HG02610 (cell line): ENCODE data around the gene XRN1.
"Not testable (repeated sequence)": the region's sequence is repeated elsewhere in the genome, so short reads cannot be mapped to it uniquely, and the experiment has no call there.

Source experiments
- ATAC-seq: cut with Tn5 transposase; IDR thresholded peaks from one replicate; pipeline ENCODE4 v1.9.1; 2021; ENCODE audit warnings: mild to moderate bottlenecking, moderate library complexity; ENCODE audit not compliant: unreplicated experiment

XRN1 gene

DNA sequence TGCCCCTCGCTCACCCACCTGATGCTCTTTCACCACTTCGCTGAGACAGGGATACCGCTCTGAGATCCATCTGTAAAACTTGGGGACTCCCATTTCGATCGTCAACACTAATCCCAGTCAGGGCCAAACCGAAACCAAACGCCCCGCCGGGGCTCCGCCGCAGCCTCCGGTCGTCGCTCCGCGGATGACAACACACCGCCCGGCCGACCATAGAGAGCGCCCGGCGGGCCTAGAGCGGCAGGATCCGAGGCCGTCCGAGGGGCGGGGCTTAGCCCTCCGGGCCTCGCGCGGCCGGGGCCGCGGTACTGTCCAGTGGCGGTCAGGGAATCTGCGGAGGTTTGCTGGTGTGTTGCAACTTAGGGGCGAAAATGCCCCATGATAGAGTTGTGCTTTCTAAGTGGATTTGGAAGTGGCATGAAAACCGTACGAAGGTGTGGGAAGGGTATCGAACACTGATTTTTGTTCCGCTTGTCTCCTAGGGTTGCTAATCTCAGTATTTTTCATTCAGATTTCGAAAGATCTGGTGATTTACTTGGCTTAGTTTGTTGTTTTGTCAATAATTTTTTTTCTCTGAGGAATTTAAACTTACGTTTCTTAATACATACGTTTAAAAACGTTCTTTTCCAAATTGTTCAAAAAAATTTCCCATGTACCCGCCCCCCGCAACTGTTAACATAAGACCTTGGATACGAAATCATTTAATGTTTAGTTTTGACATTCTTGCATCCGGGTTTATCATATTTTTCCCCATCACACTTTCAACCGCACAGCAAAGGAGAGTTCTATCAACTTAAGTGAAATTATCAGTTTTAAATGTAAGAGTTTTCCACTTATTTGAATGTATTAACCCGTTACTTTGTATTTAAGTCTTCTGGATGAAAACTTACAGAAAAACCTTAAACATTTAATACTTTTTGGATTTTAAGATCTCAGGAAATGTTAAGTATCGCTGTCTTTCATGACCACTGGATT is at the start of gene XRN1:
Gene XRN1, minus strand, starts transcription at position 186 of the 972 bp plus-strand sequence. Its CDS starts 93 bp downstream, at position 93.
- peak; percentile 90 for ATAC-seq

DNA sequence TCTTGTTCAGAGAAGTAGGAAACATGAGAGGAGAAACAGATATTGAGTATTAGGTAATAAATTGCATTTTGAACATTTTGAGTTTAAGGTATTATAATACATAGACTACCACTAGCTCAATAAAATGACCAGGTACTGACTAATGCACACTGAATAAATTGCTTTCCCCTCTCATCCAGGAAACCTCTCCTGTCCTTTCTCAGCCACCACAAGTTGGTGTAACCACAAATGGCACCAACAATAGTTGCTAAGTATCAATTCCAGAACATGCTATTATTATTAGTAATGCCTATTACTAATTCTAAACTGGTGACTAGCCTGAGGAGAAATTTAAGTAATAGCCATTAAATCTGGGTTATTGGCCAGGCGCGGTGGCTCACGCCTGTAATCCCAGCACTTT is 47.3 kb upstream of the XRN1 start:
- ATAC-seq: no peak

- ATAC-seq: no peak
Observed at GRCh38 chr3:142492184-142492583, 44.3 kb upstream of the XRN1 start.

DNA sequence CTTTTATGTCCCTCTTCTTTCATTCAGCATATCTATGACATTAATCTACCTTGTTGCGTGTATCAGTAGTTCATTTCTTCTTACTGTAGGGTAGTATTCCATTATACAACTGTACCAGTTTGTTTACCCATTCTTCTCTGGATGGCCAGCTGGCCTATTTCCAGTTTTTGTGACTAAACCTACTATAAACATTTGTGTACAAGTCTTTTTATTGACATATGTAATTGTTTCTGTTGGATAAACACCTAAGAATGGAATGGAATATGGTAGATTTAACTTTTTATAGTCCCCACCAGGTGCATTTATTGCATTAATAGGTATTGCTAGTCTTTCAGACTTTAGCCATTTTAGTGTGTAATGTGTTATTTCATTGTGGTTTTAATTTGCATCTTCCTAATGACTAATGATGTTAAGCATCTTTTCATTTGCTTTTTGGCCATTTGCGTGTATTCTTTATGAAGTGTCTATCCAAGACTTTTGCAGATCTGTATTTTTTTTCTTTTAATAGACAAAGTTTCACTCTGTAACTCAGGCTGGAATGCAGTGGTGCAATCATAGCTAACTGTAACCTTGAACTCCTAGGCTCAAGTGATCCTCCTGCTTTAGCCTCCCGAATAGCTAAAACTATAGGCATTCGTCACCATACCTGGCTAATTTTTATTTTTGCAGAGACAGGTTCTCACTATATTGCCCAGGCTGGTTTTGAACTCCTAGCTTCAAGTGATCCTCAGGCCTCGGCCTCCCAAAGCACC is 41.9 kb upstream of the XRN1 start:
- ATAC-seq: no peak

DNA sequence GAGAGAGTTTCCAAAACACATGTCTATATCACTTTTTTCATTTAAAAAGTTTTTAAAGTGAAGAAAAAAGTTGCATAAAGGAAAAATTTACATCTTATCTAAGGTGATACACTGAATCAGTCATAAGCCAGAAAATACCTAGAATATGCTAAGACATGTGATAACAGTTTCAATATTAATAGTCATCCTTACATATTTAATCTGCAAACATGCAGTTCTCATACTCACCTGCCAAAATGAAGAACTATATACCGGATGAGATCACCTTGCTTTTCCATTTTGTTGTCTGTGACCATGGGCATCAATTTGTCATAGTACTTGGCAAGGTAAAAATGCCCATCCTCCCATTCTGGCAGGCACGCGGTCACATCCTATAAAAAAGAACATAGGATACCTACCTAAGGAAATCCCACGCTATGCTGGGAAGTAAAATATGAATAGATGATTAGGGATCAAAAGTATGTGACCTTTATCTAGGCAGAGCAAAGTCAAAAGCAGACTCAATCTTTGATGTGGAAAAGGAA is 37.1 kb upstream of the XRN1 start:
- no peak for ATAC-seq

GRCh38 chr3:142481196-142481595 is 33.4 kb upstream of the XRN1 start:
- ATAC-seq: no peak

DNA sequence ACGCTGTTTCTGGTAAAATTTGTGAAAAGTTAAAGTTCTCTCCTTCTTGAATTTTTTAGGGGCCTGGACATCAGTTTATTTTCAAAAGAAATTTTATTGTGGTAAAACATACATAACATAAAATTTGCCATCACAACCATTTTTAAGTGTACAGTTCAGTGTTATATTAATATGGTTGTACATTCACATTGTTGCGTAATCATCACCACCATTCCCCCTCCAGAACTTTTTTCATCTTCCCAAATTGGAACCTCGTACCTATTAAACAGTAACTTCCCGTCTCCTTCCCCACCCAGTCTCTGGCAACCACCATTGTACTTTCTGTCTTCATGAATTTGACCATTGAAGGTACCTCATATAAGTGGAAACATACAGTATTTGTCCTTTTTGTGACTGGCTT is 23.0 kb upstream of the XRN1 start:
- no peak for ATAC-seq

DNA sequence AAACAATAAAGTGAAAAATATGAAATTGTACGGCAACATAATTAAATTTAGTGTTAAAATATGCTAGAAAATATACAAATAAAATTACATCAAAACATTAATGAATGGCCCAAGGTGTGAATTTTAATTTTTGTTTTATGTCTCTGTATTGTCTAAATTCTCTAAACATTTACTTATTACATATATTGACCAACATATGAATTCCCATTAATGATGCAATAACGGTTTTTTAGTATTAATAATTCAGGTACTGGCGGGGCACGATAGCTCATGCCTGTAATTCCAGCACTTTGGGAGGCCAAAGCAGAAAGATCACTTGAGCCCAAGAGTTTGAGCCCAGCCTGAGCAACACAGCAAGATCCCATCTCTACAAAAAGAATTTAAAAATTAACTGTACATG is 20.6 kb upstream of the XRN1 start:
- no peak for ATAC-seq

GRCh38 chr3:142467768-142468167 is 19.9 kb upstream of the XRN1 start:
- no peak for ATAC-seq

GRCh38 chr3:142460689-142461088 is 12.9 kb upstream of the XRN1 start:
- ATAC-seq: no peak

- ATAC-seq: no peak
Observed at GRCh38 chr3:142459929-142460328, 12.1 kb upstream of the XRN1 start.

- ATAC-seq: no peak
Observed at GRCh38 chr3:142459096-142459495, 11.3 kb upstream of the XRN1 start.

- no peak for ATAC-seq
Observed at GRCh38 chr3:142450881-142451280, 3.0 kb upstream of the XRN1 start.

DNA sequence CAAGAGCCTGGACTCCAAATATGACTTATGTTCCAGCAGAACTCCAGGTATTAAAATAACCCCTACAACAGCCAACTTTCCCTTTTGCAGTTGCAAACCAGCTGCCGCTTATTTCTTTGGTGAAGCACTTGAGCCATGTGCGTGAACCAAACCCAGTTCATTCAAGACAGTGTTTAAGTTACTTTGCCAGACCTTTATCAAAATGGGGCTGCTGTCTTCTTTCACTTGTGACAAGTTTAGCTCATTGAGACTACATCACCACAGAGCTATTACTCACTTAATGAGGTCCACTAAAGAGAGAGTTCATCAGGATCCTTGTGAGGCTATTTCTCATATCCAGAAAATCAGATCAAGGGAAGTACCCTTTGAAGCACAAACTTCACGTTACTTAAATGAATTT is 2.4 kb upstream of the XRN1 start:
- no peak for ATAC-seq

- ATAC-seq: peak; percentile 20
Observed at GRCh38 chr3:142447301-142447851, 461 bp downstream of the XRN1 start.

GRCh38 chr3:142445816-142446254 is 2.0 kb downstream of the XRN1 start:
- peak; percentile 59 for ATAC-seq

DNA sequence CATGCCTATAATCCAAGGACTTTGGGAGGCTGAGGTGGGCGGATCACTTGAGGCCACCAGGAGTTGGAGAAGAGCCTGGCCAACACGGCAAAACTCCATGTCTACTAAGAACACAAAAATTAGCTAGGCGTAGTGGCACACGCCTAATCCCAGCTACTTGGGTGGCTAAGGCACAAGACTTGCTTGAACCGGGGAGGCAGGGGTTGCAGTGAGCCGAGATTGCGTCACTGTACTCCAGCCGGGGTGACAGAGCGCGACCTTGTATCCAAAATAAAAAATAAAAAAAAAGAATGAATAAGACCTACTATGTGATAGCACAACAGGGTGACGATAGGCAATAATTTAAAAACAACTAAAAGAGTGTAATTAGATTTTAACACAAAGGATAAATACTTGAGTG is 3.5 kb downstream of the XRN1 start:
- ATAC-seq: no peak

DNA sequence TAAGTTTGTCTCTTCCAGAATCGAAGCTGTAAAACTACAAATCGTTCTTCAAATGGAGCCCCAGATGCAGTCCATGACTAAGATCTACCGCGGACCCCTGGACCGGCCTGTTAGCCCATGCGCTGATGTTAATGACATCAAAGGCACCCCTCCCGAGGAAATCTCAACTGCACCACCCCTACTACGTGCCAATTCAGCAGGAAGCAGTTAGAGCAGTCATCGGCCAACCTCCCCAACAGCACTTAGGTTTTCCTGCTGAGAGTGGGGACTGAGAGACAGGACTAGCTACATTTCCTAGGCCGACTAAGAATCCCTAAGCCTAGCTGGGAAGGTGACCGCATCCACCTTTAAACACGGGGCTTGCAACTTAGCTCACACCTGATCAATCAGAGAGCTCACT is 4.8 kb downstream of the XRN1 start:
- not testable (repeated sequence) for ATAC-seq

- ATAC-seq: not testable (repeated sequence)
Observed at GRCh38 chr3:142439499-142440220, 8.2 kb downstream of the XRN1 start.

GRCh38 chr3:142438096-142438495 is 9.7 kb downstream of the XRN1 start:
- ATAC-seq: not testable (repeated sequence)
